Activated naive CD8-positive, alpha-beta T cell treated with anti-CD3 and anti-CD28 coated beads, Interleukin-2, amount 50 U/mL, for 24 hours (primary cell): Measurements from ENCODE around the gene CNN3.

Experiments used
- ATAC-seq: fragments of 150-1000 bp; cut with Tn5 transposase; one replicate; pipeline ENCODE4 v1.10.0; 2021
- DNase-seq: peaks from one replicate; pipeline ENCODE4 v3.0.0; 2021
- H3K27ac Mint-ChIP-seq: one replicate; pipeline ENCODE4 v1.8.0; 2021; ENCODE audit warnings: mild to moderate bottlenecking, mixed read lengths
- H3K27me3 Mint-ChIP-seq: one replicate; pipeline ENCODE4 v1.8.0; 2021; ENCODE audit warnings: mixed read lengths
- H3K36me3 Mint-ChIP-seq: one replicate; pipeline ENCODE4 v1.8.0; 2021; ENCODE audit warnings: low read depth, mixed read lengths
- H3K4me1 Mint-ChIP-seq: one replicate; pipeline ENCODE4 v1.8.0; 2021; ENCODE audit warnings: mixed read lengths
- H3K4me3 Mint-ChIP-seq: one replicate; pipeline ENCODE4 v1.8.0; 2021; ENCODE audit warnings: mild to moderate bottlenecking, moderate library complexity, mixed read lengths
- H3K9me3 Mint-ChIP-seq: one replicate; pipeline ENCODE4 v1.8.0; 2021; ENCODE audit warnings: mixed read lengths

Gene CNN3

GRCh38 chr1:94920061-94920460 lies 6.8 kb downstream of the CNN3 start:
- H3K4me1 Mint-ChIP-seq: peaks cover 2% of the 10 kb centered on the region
- no peaks in the 10 kb centered on the region for H3K9me3 Mint-ChIP-seq
- no peak for ATAC-seq
- no peaks in the 10 kb centered on the region for H3K36me3 Mint-ChIP-seq
- H3K4me3 Mint-ChIP-seq: no peak overlapping the region
- no peak overlapping the region for H3K27ac Mint-ChIP-seq
- H3K27me3 Mint-ChIP-seq: peaks cover 5% of the 10 kb centered on the region
- no peak for DNase-seq

GRCh38 chr1:94919241-94920030 lies 7.5 kb downstream of the CNN3 start:
- H3K9me3 Mint-ChIP-seq: no peaks in the 10 kb centered on the region
- ATAC-seq: no peak
- no peaks in the 10 kb centered on the region for H3K4me1 Mint-ChIP-seq
- H3K36me3 Mint-ChIP-seq: no peaks in the 10 kb centered on the region
- no peak overlapping the region for H3K27ac Mint-ChIP-seq
- DNase-seq: no peak
- peaks cover 3% of the 10 kb centered on the region for H3K27me3 Mint-ChIP-seq
- no peak overlapping the region for H3K4me3 Mint-ChIP-seq

GRCh38 chr1:94917251-94917650 lies 9.7 kb downstream of the CNN3 start:
- Mint-ChIP-seq H3K27me3 (no peaks in the 10 kb centered on the region), H3K9me3 (no peaks in the 10 kb centered on the region), H3K36me3 (no peaks in the 10 kb centered on the region), H3K4me3 (no peak overlapping the region), H3K4me1 (no peaks in the 10 kb centered on the region), H3K27ac (no peak overlapping the region)
- DNase-seq (no peak), ATAC-seq (no peak)

GRCh38 chr1:94912263-94913184 lies 14.4 kb downstream of the CNN3 start:
- H3K4me1 Mint-ChIP-seq: no peaks in the 10 kb centered on the region
- no peak overlapping the region for H3K4me3 Mint-ChIP-seq
- H3K36me3 Mint-ChIP-seq: no peaks in the 10 kb centered on the region
- H3K27ac Mint-ChIP-seq: no peak overlapping the region
- no peaks in the 10 kb centered on the region for H3K9me3 Mint-ChIP-seq
- ATAC-seq (no peak), DNase-seq (no peak)
- H3K27me3 Mint-ChIP-seq: no peaks in the 10 kb centered on the region

DNA sequence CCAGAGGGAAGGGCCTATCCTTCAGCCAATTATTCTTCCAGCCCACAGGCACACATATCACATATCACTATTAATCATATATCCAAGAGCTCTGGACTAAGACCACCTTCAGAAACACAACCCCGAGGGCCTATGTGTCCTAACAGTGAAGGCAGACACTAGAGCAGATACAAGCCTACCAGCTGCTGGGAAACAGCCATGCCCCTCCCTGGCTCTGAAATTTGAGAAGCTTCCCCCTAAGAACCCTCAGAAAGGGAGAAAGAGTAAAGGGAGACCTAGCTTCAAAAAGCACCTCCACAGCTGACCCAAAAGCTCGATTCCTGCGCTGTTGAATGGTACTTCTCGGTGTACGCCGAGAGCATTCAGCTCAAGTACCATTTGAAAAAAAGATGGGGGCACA lies 17.4 kb downstream of the CNN3 start:
- ATAC-seq: no peak
- Mint-ChIP-seq H3K36me3 (no peaks in the 10 kb centered on the region), H3K4me3 (no peak overlapping the region), H3K9me3 (no peaks in the 10 kb centered on the region), H3K4me1 (no peaks in the 10 kb centered on the region), H3K27me3 (no peaks in the 10 kb centered on the region), H3K27ac (no peak overlapping the region)
- no peak for DNase-seq

GRCh38 chr1:94908965-94909364 lies 17.9 kb downstream of the CNN3 start:
- H3K9me3 Mint-ChIP-seq: no peaks in the 10 kb centered on the region
- DNase-seq: no peak
- H3K4me3 Mint-ChIP-seq: no peak overlapping the region
- no peaks in the 10 kb centered on the region for H3K4me1 Mint-ChIP-seq
- no peak overlapping the region for H3K27ac Mint-ChIP-seq
- H3K27me3 Mint-ChIP-seq: no peaks in the 10 kb centered on the region
- ATAC-seq: no peak
- H3K36me3 Mint-ChIP-seq: no peaks in the 10 kb centered on the region

DNA sequence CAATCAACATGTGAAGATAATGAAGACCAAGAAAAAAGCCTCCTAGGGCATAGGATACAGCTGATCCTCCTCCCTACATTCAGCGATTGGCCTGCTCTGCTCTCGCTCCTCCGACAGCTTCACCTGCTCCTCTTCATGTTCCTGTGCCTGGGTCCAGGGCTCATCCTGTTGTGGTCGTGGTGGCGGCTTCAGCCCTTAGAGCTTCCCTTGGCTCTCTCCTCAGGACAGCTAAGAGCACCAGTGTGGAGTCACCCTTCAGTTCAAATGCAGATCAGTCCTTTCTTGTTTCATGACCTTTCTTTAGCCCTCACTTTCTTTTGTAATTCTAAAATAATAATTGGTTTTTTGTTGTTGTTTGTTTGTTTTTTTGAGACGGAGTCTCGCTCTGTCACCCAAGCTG lies 18.7 kb downstream of the CNN3 start:
- Mint-ChIP-seq H3K36me3 (no peaks in the 10 kb centered on the region), H3K27me3 (no peaks in the 10 kb centered on the region), H3K4me3 (no peak overlapping the region), H3K4me1 (no peaks in the 10 kb centered on the region), H3K27ac (no peak overlapping the region), H3K9me3 (no peaks in the 10 kb centered on the region)
- ATAC-seq (no peak), DNase-seq (no peak)

GRCh38 chr1:94907136-94907535 lies 19.8 kb downstream of the CNN3 start:
- Mint-ChIP-seq H3K36me3 (no peaks in the 10 kb centered on the region), H3K4me3 (no peak overlapping the region), H3K9me3 (no peaks in the 10 kb centered on the region), H3K27ac (no peak overlapping the region), H3K4me1 (no peaks in the 10 kb centered on the region), H3K27me3 (no peaks in the 10 kb centered on the region)
- ATAC-seq: no peak
- DNase-seq: no peak

DNA sequence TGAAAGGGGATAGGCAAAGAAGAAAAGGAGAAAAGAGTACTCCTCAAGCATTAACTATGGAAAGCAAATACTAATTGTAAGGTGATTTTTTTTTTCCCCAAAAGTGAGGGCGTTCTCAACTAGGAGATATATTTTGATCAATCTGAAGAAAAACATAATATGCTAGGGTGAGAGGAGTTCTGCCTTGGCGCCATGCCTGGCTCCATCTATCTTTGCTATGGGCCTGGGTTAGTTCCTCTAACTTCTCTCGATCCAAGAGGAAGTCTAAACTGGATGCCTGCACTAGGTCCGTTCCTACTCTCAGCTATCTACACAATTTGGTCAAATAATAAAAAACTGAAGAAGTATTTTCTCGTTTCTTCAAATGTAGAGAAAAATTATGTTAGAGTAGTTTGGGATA lies 20.5 kb downstream of the CNN3 start:
- no peak for DNase-seq
- H3K36me3 Mint-ChIP-seq: no peaks in the 10 kb centered on the region
- no peak for ATAC-seq

GRCh38 chr1:94905207-94905606 lies 21.7 kb downstream of the CNN3 start:
- Mint-ChIP-seq H3K9me3 (no peaks in the 10 kb centered on the region), H3K36me3 (no peaks in the 10 kb centered on the region), H3K4me1 (no peaks in the 10 kb centered on the region), H3K4me3 (no peak overlapping the region), H3K27ac (no peak overlapping the region), H3K27me3 (no peaks in the 10 kb centered on the region)
- ATAC-seq (no peak), DNase-seq (no peak)

More for the DNA sequence above, 20.5 kb downstream of the CNN3 start:
- H3K4me3 Mint-ChIP-seq: no peak overlapping the region
- no peaks in the 10 kb centered on the region for H3K27me3 Mint-ChIP-seq
- H3K27ac Mint-ChIP-seq: no peak overlapping the region
- H3K4me1 Mint-ChIP-seq: no peaks in the 10 kb centered on the region
- no peaks in the 10 kb centered on the region for H3K9me3 Mint-ChIP-seq

- DNase-seq (no peak), ATAC-seq (no peak)
- no peaks in the 10 kb centered on the region for H3K9me3 Mint-ChIP-seq
- no peaks in the 10 kb centered on the region for H3K27me3 Mint-ChIP-seq
- H3K4me3 Mint-ChIP-seq: no peak overlapping the region
- no peaks in the 10 kb centered on the region for H3K36me3 Mint-ChIP-seq
- H3K27ac Mint-ChIP-seq: no peak overlapping the region
- no peaks in the 10 kb centered on the region for H3K4me1 Mint-ChIP-seq
Observed at GRCh38 chr1:94903280-94904009, 23.5 kb downstream of the CNN3 start.

DNA sequence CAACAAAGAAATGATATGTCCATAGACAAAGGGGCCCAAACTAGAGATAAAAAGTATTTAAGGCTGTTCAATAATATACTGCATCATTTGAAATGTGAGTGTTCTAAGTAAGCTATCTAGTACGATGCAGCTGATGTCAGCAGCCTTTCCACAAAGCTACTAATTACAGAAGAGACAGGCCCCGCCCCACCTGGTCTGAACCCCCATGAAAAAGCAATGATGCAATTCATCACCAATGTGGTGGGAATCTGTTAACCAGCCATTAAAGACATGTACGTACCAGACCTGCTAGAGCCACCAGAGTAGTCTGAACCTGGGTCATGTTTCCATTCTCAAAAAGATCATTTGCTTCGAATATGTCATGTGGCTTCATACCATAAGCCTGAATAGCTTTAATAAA lies 25.1 kb downstream of the CNN3 start:
- Mint-ChIP-seq H3K9me3 (no peaks in the 10 kb centered on the region), H3K27me3 (no peaks in the 10 kb centered on the region), H3K36me3 (no peaks in the 10 kb centered on the region), H3K4me1 (no peaks in the 10 kb centered on the region), H3K27ac (no peak overlapping the region), H3K4me3 (no peak overlapping the region)
- DNase-seq (no peak), ATAC-seq (no peak)

GRCh38 chr1:94899756-94900155 lies 27.2 kb downstream of the CNN3 start:
- Mint-ChIP-seq H3K27me3 (no peaks in the 10 kb centered on the region), H3K27ac (no peak overlapping the region), H3K4me3 (no peak overlapping the region), H3K36me3 (no peaks in the 10 kb centered on the region), H3K9me3 (no peaks in the 10 kb centered on the region), H3K4me1 (no peaks in the 10 kb centered on the region)
- DNase-seq (no peak), ATAC-seq (no peak)

DNA sequence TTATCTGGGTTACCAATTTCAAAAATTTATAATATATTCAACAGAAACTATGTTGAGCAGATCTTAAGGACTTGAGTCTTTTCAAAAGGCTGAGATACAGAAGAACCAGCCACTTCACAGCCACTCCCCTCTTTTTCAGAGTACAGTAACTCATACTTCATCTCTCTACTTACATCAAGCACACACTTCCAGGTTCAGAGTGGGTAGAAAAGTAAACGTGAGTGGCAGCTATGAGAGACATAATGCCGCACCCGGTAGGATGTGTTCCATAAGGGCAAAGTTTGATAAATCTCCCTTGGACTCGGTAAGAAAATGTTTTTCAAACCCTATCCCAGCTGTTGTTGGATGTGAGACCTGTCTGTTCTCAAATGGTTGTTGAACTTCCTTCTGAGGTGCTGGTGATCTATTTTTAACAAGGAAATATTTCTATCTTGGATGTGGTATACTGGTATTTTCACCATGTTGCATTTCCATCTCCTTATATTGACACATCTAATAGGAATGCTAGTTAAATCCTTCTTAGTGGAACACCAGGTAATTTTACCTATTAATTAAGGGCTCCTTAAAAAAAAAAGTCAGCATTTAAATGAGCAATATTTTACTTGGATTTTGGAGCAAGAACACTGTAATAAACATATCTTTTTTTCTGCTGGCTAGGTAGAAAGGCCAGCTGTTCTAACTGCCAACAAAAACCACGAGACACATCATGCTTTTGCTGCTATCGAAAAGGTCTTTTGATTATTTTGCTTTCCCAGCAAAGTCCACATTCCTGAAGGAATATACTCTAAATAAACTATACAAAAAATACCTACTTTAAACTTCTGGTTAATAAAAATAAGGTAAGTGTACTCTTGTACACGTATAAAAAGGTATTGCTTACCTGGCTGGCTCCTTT lies 28.2 kb downstream of the CNN3 start:
- Mint-ChIP-seq H3K36me3 (no peaks in the 10 kb centered on the region), H3K9me3 (no peaks in the 10 kb centered on the region), H3K27me3 (no peaks in the 10 kb centered on the region), H3K4me1 (no peaks in the 10 kb centered on the region), H3K27ac (no peak overlapping the region), H3K4me3 (no peak overlapping the region)
- no peak for ATAC-seq
- DNase-seq: no peak
